Measurements from ENCODE around the gene RGS6.

The RGS6 gene

DNA sequence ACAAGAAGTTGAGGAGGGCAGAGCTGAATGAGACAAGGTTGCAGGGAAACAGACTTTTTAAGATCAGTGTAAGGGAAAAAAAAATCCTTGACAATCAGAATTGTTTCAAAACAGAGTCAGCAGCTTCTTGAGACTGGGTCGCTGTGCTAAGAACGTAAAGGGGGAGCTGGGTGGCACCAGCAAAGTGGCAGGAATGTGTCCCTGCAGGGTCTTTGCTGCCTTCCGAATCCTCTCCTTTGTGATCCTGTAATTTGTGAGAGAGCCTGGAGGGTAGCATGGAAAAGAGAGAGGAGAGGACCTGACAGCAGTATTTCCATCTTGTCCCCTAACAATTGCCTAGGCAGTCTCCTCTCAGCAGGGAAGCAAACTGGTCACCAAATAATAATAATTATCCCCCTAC is 472.8 kb downstream of the RGS6 start:
- DNase-seq (ENCODE audit: insufficient read length, low spot score) = no peak
- no peak for FAIRE-seq
- TF ChIP-seq POU2F2 (IDR thresholded peaks at IDR 0.05; ENCODE audit: low read depth, low read length) (no peak), TAF1 (IDR thresholded peaks at IDR 0.05; ENCODE audit: low read depth, low read length) (no peak), POLR2A (IDR thresholded peaks at IDR 0.05; ENCODE audit: low read depth, low read length) (no peak), POLR2AphosphoS5 (IDR thresholded peaks at IDR 0.05; ENCODE audit: low read depth, low read length) (no peak), PAX5 (IDR thresholded peaks at IDR 0.05; ENCODE audit: insufficient read depth, low read length, severe bottlenecking) (no peak), SPI1 (IDR thresholded peaks at IDR 0.05; ENCODE audit: low read depth, low read length) (no peak)

DNA sequence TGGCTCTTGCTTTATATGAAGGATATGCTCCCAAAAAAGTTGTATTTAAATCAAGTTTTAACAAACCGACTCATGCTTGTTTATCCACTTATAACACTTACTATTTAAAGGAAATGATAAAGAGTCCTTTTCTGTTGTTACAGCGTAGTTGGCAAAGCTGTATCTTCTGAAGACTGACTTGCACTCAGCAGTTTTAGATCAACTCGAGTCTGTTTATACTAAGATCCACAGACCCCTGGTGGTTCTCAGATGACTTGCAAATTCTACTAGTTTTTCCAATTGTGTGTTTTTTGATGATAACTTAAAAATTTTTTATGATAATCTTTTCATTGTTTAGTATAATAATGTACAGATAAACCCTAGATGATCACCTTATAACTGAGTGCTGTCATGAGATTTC is 475.8 kb downstream of the RGS6 start:
- DNase-seq (ENCODE audit: insufficient read length, low spot score) (no peak), FAIRE-seq (no peak)
- TF ChIP-seq POLR2A (IDR thresholded peaks at IDR 0.05; ENCODE audit: low read depth, low read length) (no peak), SPI1 (IDR thresholded peaks at IDR 0.05; ENCODE audit: low read depth, low read length) (no peak), PAX5 (IDR thresholded peaks at IDR 0.05; ENCODE audit: insufficient read depth, low read length, severe bottlenecking) (no peak), POLR2AphosphoS5 (IDR thresholded peaks at IDR 0.05; ENCODE audit: low read depth, low read length) (no peak), TAF1 (IDR thresholded peaks at IDR 0.05; ENCODE audit: low read depth, low read length) (no peak), POU2F2 (IDR thresholded peaks at IDR 0.05; ENCODE audit: low read depth, low read length) (no peak)

DNA sequence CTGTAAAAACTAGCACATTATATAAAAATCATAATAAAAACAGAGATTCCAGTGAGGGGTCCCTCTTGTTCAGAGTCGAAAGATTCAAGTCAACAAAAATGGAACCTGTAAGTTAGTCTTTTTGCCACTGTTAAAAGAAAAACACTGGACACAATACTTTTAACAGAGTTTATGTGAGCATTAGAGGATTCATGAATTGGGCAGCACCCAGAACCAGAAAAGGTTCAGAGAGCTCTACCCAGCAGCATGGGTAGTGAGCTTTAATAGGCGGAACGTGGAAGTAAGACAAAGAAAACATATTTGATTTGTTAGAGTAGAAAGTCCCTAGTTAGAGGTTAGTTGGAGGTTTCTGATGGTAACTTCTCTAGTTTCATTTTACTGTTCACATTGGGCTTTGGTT is 476.8 kb downstream of the RGS6 start:
- TF ChIP-seq POLR2A (IDR thresholded peaks at IDR 0.05; ENCODE audit: low read depth, low read length) (no peak), TAF1 (IDR thresholded peaks at IDR 0.05; ENCODE audit: low read depth, low read length) (no peak), SPI1 (IDR thresholded peaks at IDR 0.05; ENCODE audit: low read depth, low read length) (no peak), PAX5 (IDR thresholded peaks at IDR 0.05; ENCODE audit: insufficient read depth, low read length, severe bottlenecking) (no peak), POLR2AphosphoS5 (IDR thresholded peaks at IDR 0.05; ENCODE audit: low read depth, low read length) (no peak), POU2F2 (IDR thresholded peaks at IDR 0.05; ENCODE audit: low read depth, low read length) (no peak)
- FAIRE-seq (no peak), DNase-seq (ENCODE audit: insufficient read length, low spot score) (no peak)

DNA sequence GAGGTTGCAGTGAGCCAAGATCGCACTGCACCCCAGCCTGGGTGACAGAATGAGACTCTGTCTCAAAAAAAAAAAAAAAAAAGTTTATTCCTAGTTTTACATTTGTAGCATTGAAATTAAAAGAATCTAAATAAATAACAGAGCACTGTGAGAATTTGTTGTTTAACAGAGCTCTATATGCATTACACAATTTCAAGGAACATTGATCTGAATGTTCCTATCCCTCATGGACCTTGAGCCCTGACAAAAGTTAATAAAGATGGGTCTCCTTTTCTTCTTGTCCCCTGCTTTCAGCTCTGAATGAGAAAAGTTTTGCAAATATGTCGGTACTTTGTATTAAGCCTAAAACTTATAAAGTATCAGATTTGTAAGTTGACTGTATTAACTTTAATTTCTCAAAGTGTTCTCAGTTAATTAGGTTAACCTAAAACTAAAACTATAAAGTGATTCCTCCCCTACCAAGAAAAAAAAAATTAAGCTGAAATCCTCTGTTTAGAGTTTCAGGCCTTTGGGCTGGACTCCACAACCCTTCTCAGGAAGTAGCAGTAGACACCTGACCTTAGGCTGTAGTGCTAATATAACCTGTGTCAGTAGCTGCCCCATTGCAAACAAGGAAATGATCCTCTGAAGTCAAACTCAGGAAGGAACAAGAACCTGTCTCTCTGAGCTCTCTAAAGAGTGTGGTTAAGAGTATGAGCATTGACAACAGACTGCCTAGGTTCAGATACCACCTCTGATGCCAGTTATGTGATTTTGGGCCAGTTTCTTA is 484.0 kb downstream of the RGS6 start:
- no peak for DNase-seq (ENCODE audit: insufficient read length, low spot score)
- TF ChIP-seq TAF1 (IDR thresholded peaks at IDR 0.05; ENCODE audit: low read depth, low read length) = no peak
- no peak for TF ChIP-seq POLR2A (IDR thresholded peaks at IDR 0.05; ENCODE audit: low read depth, low read length)
- TF ChIP-seq POU2F2 (IDR thresholded peaks at IDR 0.05; ENCODE audit: low read depth, low read length) = no peak
- no peak for TF ChIP-seq SPI1 (IDR thresholded peaks at IDR 0.05; ENCODE audit: low read depth, low read length)
- TF ChIP-seq POLR2AphosphoS5 (IDR thresholded peaks at IDR 0.05; ENCODE audit: low read depth, low read length) = no peak
- TF ChIP-seq PAX5 (IDR thresholded peaks at IDR 0.05; ENCODE audit: insufficient read depth, low read length, severe bottlenecking) = no peak
- no peak for FAIRE-seq

DNA sequence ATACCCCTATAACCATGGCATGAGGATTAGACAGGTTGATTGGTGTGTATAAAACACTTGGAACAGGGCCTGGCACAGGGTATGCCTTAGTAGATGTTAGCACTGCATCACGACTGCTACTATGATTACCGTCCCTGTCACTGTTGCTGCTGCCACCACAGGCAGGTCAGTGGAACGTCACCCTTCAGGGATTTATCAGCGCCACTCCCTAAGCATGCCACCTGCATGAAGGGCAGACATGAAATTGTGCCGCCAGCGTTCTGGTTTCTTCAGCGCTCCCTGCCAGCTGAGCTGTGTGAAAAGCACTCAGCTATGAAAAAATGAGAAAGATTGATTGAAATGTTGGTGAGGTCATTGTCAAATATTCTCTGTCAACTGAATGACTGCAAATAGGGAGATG is 484.7 kb downstream of the RGS6 start:
- no peak for DNase-seq (ENCODE audit: insufficient read length, low spot score)
- TF ChIP-seq PAX5 (IDR thresholded peaks at IDR 0.05; ENCODE audit: insufficient read depth, low read length, severe bottlenecking) (no peak), POLR2AphosphoS5 (IDR thresholded peaks at IDR 0.05; ENCODE audit: low read depth, low read length) (no peak), SPI1 (IDR thresholded peaks at IDR 0.05; ENCODE audit: low read depth, low read length) (no peak), TAF1 (IDR thresholded peaks at IDR 0.05; ENCODE audit: low read depth, low read length) (no peak), POU2F2 (IDR thresholded peaks at IDR 0.05; ENCODE audit: low read depth, low read length) (no peak), POLR2A (IDR thresholded peaks at IDR 0.05; ENCODE audit: low read depth, low read length) (no peak)
- peak; percentile 71 for FAIRE-seq

DNA sequence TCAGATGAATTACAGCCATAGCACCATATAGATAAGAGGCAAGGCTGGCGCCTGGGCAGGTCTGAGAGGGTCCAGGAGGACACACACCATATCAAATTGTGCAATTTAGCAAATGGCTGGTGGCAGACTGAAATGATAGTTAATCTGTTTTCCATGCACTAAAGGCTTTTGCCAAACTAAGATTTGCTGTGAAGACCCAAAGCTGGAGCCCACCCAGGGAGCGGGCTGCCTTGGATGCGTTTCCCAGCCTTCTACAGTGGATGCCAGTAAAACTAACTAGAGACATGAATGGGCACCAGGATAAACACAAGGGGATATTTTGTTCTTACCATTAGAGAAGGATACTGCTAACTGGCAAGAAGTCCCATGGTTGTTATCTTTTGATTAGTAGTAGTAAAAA is 486.6 kb downstream of the RGS6 start:
- DNase-seq (ENCODE audit: insufficient read length, low spot score) = no peak
- TF ChIP-seq TAF1 (IDR thresholded peaks at IDR 0.05; ENCODE audit: low read depth, low read length) (no peak), SPI1 (IDR thresholded peaks at IDR 0.05; ENCODE audit: low read depth, low read length) (no peak), POLR2AphosphoS5 (IDR thresholded peaks at IDR 0.05; ENCODE audit: low read depth, low read length) (no peak), PAX5 (IDR thresholded peaks at IDR 0.05; ENCODE audit: insufficient read depth, low read length, severe bottlenecking) (no peak), POLR2A (IDR thresholded peaks at IDR 0.05; ENCODE audit: low read depth, low read length) (no peak), POU2F2 (IDR thresholded peaks at IDR 0.05; ENCODE audit: low read depth, low read length) (no peak)
- no peak for FAIRE-seq

DNA sequence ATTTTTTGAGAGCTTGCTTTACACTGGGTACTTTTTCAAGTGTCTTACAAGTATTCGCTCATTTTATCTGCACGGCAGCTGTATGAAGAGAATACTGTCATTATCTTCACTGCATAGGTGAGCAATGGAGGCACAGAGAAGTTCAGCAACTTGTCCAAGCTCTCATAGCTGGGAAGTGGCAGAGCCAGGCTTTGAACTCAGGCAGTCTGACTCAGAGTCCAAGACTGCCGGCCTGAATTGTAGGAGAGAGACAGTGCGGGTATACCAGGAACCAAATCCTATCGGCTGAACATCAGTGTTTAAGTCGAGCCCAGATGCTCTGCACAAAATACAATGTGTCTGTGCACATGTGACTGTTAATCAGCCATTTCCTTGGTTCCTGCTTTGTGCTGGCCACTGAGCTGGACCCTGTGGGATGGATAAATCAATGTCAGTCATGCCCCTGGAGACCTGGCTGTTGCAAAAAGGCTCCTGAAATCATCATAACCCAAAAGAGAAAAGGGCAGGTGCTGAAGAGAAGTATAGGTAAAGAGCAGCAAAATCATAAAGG is 487.1 kb downstream of the RGS6 start:
- no peak for FAIRE-seq

DNA sequence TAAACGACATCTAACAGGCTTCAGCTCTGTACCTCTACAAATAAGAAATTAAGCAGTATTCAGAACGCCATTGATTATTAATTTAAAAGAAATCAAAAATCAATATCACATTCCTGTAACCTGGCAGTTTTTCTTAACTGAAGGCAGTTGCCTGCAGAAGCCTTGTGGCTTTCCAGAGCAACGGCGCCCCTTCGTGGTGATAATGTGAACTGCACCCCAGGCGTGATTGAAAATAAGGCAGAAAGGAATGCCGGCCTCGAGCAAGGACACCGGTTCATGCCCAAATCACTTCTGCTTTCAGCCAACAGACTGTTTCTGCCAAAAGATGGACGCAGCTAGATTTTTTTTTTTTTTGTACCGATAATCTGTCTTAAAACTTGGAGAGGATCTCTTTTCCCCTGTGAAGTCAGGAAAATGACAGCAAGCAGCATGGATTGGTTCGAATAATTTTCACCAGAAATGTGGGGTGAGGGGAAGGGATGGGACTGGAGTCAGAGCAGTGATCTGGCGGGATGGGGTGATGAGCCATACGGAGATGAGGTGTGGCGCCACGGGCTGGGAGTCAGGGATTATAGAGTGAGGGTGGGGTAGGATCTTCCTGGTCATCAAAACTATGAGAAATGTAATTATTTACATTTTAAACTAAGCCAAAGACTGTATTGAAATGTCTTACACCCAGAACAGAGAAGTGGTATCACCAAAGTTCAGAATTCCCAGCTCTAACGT is 488.7 kb downstream of the RGS6 start:
- TF ChIP-seq SPI1 (IDR thresholded peaks at IDR 0.05; ENCODE audit: low read depth, low read length) = peak; percentile 34; the same call in 1 of the 2 replicates
- no peak for TF ChIP-seq TAF1 (IDR thresholded peaks at IDR 0.05; ENCODE audit: low read depth, low read length)
- TF ChIP-seq POLR2AphosphoS5 (IDR thresholded peaks at IDR 0.05; ENCODE audit: low read depth, low read length) = no peak
- TF ChIP-seq PAX5 (IDR thresholded peaks at IDR 0.05; ENCODE audit: insufficient read depth, low read length, severe bottlenecking) = no peak
- DNase-seq (ENCODE audit: insufficient read length, low spot score) = no peak
- FAIRE-seq = peak; percentile 58

More for the DNA sequence above, 487.1 kb downstream of the RGS6 start:
- DNase-seq (ENCODE audit: insufficient read length, low spot score) = no peak
- TF ChIP-seq POLR2A (IDR thresholded peaks at IDR 0.05; ENCODE audit: low read depth, low read length) = no peak

DNA sequence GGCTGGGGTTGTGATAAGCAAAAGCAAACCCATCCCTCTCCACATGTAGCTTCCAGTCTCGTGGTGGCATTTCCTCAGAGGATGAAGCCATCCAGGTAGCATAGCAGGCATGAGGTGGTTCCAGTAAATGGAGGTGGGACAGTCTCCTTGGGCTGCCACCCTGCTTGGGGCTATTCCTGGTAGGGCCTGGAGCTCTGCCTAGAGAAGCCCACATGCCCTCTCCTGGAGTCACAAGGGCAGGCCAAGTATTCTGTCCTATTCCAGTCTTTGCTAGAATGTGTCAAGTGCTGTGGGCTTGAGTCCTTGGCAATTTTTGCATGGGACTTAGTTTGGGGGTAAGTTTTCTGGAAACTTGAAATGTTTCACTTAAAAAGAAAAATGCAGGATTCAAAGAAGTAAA is 491.7 kb downstream of the RGS6 start:
- no peak for TF ChIP-seq SPI1 (IDR thresholded peaks at IDR 0.05; ENCODE audit: low read depth, low read length)
- no peak for TF ChIP-seq POLR2A (IDR thresholded peaks at IDR 0.05; ENCODE audit: low read depth, low read length)
- TF ChIP-seq TAF1 (IDR thresholded peaks at IDR 0.05; ENCODE audit: low read depth, low read length) = no peak
- FAIRE-seq = no peak
- DNase-seq (ENCODE audit: insufficient read length, low spot score) = no peak
